Activated CD8-positive, alpha-beta T cell treated with anti-CD3 and anti-CD28 coated beads for 36 hours (primary cell): Measurements from ENCODE around the gene GPC2. TPM values are rescaled to one million over a fixed set of nuclear protein-coding genes. Genes with fewer than 3 reads are reported as not detected.
A peak's percentile ranks its signal among the peaks of the same experiment; 100 is the strongest.

Experiments used
- ATAC-seq: fragments of 200-7000 bp; cut with Tn5 transposase; one replicate; pipeline ENCODE4 v1.10.0; 2021; ENCODE audit warnings: mild to moderate bottlenecking, moderate library complexity
- CTCF ChIA-PET: fragments of 350-600 bp; sonication (Branson Sonifier 250); formaldehyde crosslinking; loops from one replicate; lab custom pipeline; 2021; ENCODE audit warnings: antibody characterized with exemption; lab: Charles Lee
- POLR2A ChIA-PET: fragments of 350-600 bp; sonication (Branson Sonifier 250); formaldehyde crosslinking; loops from one replicate; lab custom pipeline; 2021; ENCODE audit warnings: antibody characterized with exemption; lab: Charles Lee
- DNase-seq: peaks from one replicate; pipeline ENCODE4 v3.0.0-alpha.2; 2020
- H3K27ac Mint-ChIP-seq: one replicate; pipeline ENCODE4 v1.8.0; 2021; ENCODE audit warnings: mild to moderate bottlenecking, mixed read lengths
- H3K27me3 Mint-ChIP-seq: one replicate; pipeline ENCODE4 v1.8.0; 2021; ENCODE audit warnings: mixed read lengths
- H3K36me3 Mint-ChIP-seq: one replicate; pipeline ENCODE4 v1.8.0; 2021; ENCODE audit warnings: low read depth, mixed read lengths
- H3K4me1 Mint-ChIP-seq: one replicate; pipeline ENCODE4 v1.8.0; 2021; ENCODE audit warnings: low read depth, mixed read lengths
- H3K4me3 Mint-ChIP-seq: one replicate; pipeline ENCODE4 v1.8.0; 2021; ENCODE audit warnings: mild to moderate bottlenecking, moderate library complexity, mixed read lengths
- H3K9me3 Mint-ChIP-seq: one replicate; pipeline ENCODE4 v1.8.0; 2021; ENCODE audit warnings: mixed read lengths
- intact Hi-C: fragments of 100-400 bp; cut with micrococcal nuclease; formaldehyde crosslinking; loops from one replicate; pipeline ENCODE4 v1.10.0; 2022
- total RNA-seq, 2 experiments: library from RNA; stranded (reverse); gene quantifications; one replicate each; pipeline ENCODE4 v1.2.3, GENCODE V29; 2021
- TF ChIP-seq, protein P1 (sequence below): fragments of 200-600 bp; IDR thresholded peaks from one replicate; pipeline ENCODE4 v1.8.0; 2022; ENCODE audit warnings: antibody characterized with exemption, mild to moderate bottlenecking

GPC2 gene
- total RNA-seq, 2 experiments from 2014 or later: 3.7 to 4.3 TPM

GRCh38 chr7:100166970-100167911, 9.9 kb downstream of the GPC2 start:
- POLR2A ChIA-PET: interaction anchor here (0.7 to 2.3 kb wide), 10 partner anchors 8 to 262 kb away, joined by 3 to 18 read pairs (median 4); partner anchors contain the start of genes GPC2, PVRIG, STAG3 and ZCWPW1
- H3K4me3 Mint-ChIP-seq: peak overlapping the region; percentile 74
- H3K36me3 Mint-ChIP-seq: no peaks in the 10 kb centered on the region
- TF ChIP-seq, protein P1, sequence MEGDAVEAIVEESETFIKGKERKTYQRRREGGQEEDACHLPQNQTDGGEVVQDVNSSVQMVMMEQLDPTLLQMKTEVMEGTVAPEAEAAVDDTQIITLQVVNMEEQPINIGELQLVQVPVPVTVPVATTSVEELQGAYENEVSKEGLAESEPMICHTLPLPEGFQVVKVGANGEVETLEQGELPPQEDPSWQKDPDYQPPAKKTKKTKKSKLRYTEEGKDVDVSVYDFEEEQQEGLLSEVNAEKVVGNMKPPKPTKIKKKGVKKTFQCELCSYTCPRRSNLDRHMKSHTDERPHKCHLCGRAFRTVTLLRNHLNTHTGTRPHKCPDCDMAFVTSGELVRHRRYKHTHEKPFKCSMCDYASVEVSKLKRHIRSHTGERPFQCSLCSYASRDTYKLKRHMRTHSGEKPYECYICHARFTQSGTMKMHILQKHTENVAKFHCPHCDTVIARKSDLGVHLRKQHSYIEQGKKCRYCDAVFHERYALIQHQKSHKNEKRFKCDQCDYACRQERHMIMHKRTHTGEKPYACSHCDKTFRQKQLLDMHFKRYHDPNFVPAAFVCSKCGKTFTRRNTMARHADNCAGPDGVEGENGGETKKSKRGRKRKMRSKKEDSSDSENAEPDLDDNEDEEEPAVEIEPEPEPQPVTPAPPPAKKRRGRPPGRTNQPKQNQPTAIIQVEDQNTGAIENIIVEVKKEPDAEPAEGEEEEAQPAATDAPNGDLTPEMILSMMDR: no peak
- no peaks in the 10 kb centered on the region for H3K9me3 Mint-ChIP-seq
- CTCF ChIA-PET: interaction anchor here (1.0 to 3.8 kb wide), 9 partner anchors 8 to 50 kb away, joined by 3 to 17 read pairs (median 10); partner anchors contain the start of genes GPC2, LAMTOR4 and STAG3
- no peak for ATAC-seq
- peaks cover 77% of the 10 kb centered on the region for H3K4me1 Mint-ChIP-seq
- H3K27ac Mint-ChIP-seq: peak overlapping the region; percentile 79
- peaks cover 10% of the 10 kb centered on the region for H3K27me3 Mint-ChIP-seq
- no peak for DNase-seq
- intact Hi-C loops: no loop called here

DNA sequence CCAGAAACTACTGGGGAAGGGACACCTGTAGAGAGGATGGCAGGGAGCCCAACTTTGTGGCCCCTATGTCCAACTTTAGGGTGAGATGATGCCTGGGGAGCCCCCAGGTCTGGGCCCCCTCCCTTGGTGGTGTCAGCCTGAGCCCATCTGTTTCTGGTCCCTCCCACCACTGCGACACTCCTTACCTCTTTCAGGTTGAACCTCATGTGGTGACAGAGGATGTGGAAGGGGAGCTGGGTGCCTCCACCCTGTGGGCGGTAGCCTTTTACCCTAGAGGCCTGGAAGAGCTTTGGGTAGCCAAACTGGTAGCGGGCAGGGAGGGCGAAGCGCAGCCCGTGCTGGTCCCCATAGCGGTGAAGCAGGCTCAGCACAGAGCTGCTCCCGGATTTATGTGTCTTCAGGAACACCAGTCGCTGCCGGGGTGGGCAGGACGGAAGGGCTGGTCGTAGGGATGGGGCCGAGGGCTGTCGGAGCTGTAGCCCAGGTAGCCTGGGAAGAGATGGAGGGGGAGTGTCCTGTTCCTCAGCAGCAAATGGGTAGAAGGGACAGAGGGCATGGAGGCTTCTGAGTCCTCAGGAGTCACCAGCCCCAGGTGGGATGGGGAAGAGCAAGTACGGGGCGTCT, 10.8 kb downstream of the GPC2 start:
- peak overlapping the region; percentile 79 for H3K27ac Mint-ChIP-seq
- TF ChIP-seq, protein P1: no peak
- H3K9me3 Mint-ChIP-seq: no peaks in the 10 kb centered on the region
- POLR2A ChIA-PET: interaction anchor here (1.1 to 2.3 kb wide), 6 partner anchors 9 to 262 kb away, joined by 3 to 18 read pairs (median 6); partner anchors contain the start of genes GPC2, PVRIG, STAG3 and ZCWPW1
- ATAC-seq (peak; percentile 66), DNase-seq (peak; percentile 76)
- CTCF ChIA-PET: interaction anchor here (1.0 to 3.8 kb wide), 9 partner anchors 9 to 51 kb away, joined by 3 to 17 read pairs (median 10); partner anchors contain the start of genes GPC2, LAMTOR4 and STAG3
- intact Hi-C loops: no loop called here
- peaks cover 77% of the 10 kb centered on the region for H3K4me1 Mint-ChIP-seq
- peaks cover 9% of the 10 kb centered on the region for H3K27me3 Mint-ChIP-seq
- H3K4me3 Mint-ChIP-seq: peak overlapping the region; percentile 45
- H3K36me3 Mint-ChIP-seq: no peaks in the 10 kb centered on the region

DNA sequence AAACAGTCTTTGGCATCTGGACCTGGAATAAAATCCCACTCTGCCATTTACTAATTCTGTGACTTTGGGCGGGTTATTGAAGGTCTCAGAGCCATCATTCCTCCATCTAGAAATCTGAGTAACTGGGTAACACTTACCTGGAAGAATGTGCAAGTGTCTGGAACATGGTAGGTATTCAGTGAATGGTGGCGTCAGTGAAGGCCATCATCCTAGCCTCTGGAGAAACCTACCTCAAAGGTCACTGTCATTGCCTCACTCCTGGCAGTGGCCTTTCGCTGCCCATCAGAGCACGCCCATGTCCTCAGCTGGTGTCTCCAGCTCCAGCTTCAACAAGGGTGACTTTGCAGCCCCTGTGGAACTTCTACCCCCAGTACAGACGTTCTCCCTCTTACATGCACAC, 13.3 kb downstream of the GPC2 start:
- no peaks in the 10 kb centered on the region for H3K9me3 Mint-ChIP-seq

GRCh38 chr7:100163006-100163531, 14.1 kb downstream of the GPC2 start:
- Mint-ChIP-seq H3K36me3 (no peaks in the 10 kb centered on the region), H3K4me1 (peaks cover 53% of the 10 kb centered on the region), H3K27ac (peak overlapping the region; percentile 82), H3K4me3 (peak overlapping the region; percentile 43), H3K27me3 (peaks cover under 1% of the 10 kb centered on the region), H3K9me3 (no peaks in the 10 kb centered on the region)
- intact Hi-C loops: no loop called here
- ATAC-seq (peak; percentile 6), DNase-seq (no peak)
- TF ChIP-seq, protein P1: no peak
- ChIA-PET POLR2A (no interaction called here), CTCF (interaction anchor here (0.8 kb wide), 1 partner anchor 184 kb away, joined by 3 read pairs; no protein-coding TSS in a partner anchor)

More for the DNA sequence above, 13.3 kb downstream of the GPC2 start:
- ChIA-PET CTCF (interaction anchor here (0.8 kb wide), 1 partner anchor 183 kb away, joined by 3 read pairs; no protein-coding TSS in a partner anchor), POLR2A (no interaction called here)
- ATAC-seq (no peak), DNase-seq (no peak)
- H3K27me3 Mint-ChIP-seq: peaks cover 4% of the 10 kb centered on the region
- TF ChIP-seq, protein P1: no peak
- H3K4me3 Mint-ChIP-seq: no peak overlapping the region
- no peaks in the 10 kb centered on the region for H3K36me3 Mint-ChIP-seq
- H3K27ac Mint-ChIP-seq: peak overlapping the region; percentile 82
- intact Hi-C loops: no loop called here
- peaks cover 60% of the 10 kb centered on the region for H3K4me1 Mint-ChIP-seq
